ENCODE measurements around the gene FBXO31.

FBXO31 gene

GRCh38 chr16:87295259-87295658, 88.3 kb downstream of the FBXO31 start:
- no peak overlapping the region for H3K27ac ChIP-seq
- peaks cover 0 to 15% (median 12%) of the 10 kb centered on the region in 11 experiments; a peak in 19 of 22 replicates for H3K9me3 ChIP-seq (replicated peaks in 1 of 11)
- no peak overlapping the region for H3K4me3 ChIP-seq
- no peaks in the 10 kb centered on the region for H3K27me3 ChIP-seq
- peaks cover 0 to 6% (median 0%) of the 10 kb centered on the region in 11 experiments; a peak in 1 of 22 replicates for H3K36me3 ChIP-seq
- H4K20me1 ChIP-seq, result peaks cover 0 to 12% (median 0%) of the 10 kb centered on the region in 11 experiments; a peak in 2 of 22 replicates
- TF ChIP-seq Cebpa-rat (IDR thresholded peaks at IDR 0.05), result no peak
- peak overlapping the region in 1 of 11 experiments; percentile 56; a peak in 1 of 22 replicates for H3K4me2 ChIP-seq
- H3K9ac ChIP-seq, result no peak overlapping the region
- H3K4me1 ChIP-seq, result peaks cover 0 to 42% (median 28%) of the 10 kb centered on the region in 10 experiments; a peak in 17 of 20 replicates

- H3K9me3 ChIP-seq (replicated peaks in 1 of 11), result peaks cover 0 to 15% (median 12%) of the 10 kb centered on the region in 11 experiments; a peak in 19 of 22 replicates
- H3K9ac ChIP-seq, result no peak overlapping the region
- TF ChIP-seq Cebpa-rat (IDR thresholded peaks at IDR 0.05), result no peak
- peaks cover 0 to 6% (median 0%) of the 10 kb centered on the region in 11 experiments; a peak in 1 of 22 replicates for H3K36me3 ChIP-seq
- H4K20me1 ChIP-seq, result peaks cover 0 to 9% (median 0%) of the 10 kb centered on the region in 11 experiments; a peak in 2 of 22 replicates
- H3K4me1 ChIP-seq, result peaks cover 0 to 37% (median 25%) of the 10 kb centered on the region in 10 experiments; a peak in 18 of 20 replicates
- H3K4me2 ChIP-seq, result no peak overlapping the region
- no peaks in the 10 kb centered on the region for H3K27me3 ChIP-seq
- H3K27ac ChIP-seq, result no peak overlapping the region
- H3K4me3 ChIP-seq, result no peak overlapping the region
Measured at GRCh38 chr16:87293990-87294389, 89.6 kb downstream of the FBXO31 start.

- no peak for TF ChIP-seq Cebpa-rat (IDR thresholded peaks at IDR 0.05)
Measured at GRCh38 chr16:87291944-87292343, 91.6 kb downstream of the FBXO31 start.

DNA sequence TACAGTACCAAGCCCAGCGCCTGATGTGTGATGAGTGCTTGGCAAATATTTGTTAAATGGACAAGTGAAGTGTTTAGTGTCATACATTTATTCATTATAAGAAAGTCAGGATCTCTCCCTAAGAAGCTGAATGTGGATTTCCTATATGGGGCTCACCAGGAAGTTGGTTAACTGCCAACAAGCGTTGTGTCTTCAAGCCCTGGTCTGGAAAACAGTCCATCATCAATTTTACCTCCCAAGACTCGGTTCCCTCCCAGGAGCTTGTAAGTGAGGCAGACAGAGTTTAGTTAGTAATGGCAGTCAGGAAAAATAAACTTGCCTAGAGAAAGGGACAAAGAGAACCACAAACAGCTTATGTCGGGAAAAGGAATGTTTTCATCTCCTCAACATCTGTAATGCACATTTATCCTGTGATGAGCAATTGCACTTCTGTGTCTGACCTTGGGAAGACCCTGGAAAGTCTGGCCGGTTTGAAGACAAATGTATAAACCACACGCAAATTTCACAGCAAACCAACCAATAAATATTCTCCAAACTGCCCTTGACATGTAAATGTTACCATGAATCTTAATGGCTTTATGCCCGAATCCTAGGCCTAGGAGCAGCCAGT, 94.7 kb downstream of the FBXO31 start:
- Histone ChIP-seq H3K36me3 (peaks cover 0 to 6% (median 0%) of the 10 kb centered on the region in 11 experiments; a peak in 1 of 22 replicates), H3K9ac (no peak overlapping the region), H3K4me1 (peaks cover 0 to 9% (median 6%) of the 10 kb centered on the region in 10 experiments; a peak in 8 of 20 replicates), H3K9me3 (replicated peaks in 1 of 11) (peaks cover 16 to 37% (median 22%) of the 10 kb centered on the region in 11 experiments; a peak in 20 of 22 replicates), H3K4me2 (no peak overlapping the region), H4K20me1 (no peaks in the 10 kb centered on the region), H3K27me3 (no peaks in the 10 kb centered on the region), H3K4me3 (no peak overlapping the region), H3K27ac (no peak overlapping the region)
- no peak for TF ChIP-seq Cebpa-rat (IDR thresholded peaks at IDR 0.05)

More at GRCh38 chr16:87291944-87292343, 91.6 kb downstream of the FBXO31 start:
- Histone ChIP-seq H3K36me3 (peaks cover 0 to 6% (median 0%) of the 10 kb centered on the region in 11 experiments; a peak in 1 of 22 replicates), H3K9me3 (replicated peaks in 1 of 11) (peaks cover 11 to 26% (median 20%) of the 10 kb centered on the region in 11 experiments; a peak in 20 of 22 replicates), H3K4me1 (peaks cover 0 to 28% (median 16%) of the 10 kb centered on the region in 10 experiments; a peak in 18 of 20 replicates), H3K4me3 (no peak overlapping the region), H3K27ac (no peak overlapping the region), H3K9ac (no peak overlapping the region), H3K4me2 (no peak overlapping the region), H4K20me1 (no peaks in the 10 kb centered on the region), H3K27me3 (no peaks in the 10 kb centered on the region)

DNA sequence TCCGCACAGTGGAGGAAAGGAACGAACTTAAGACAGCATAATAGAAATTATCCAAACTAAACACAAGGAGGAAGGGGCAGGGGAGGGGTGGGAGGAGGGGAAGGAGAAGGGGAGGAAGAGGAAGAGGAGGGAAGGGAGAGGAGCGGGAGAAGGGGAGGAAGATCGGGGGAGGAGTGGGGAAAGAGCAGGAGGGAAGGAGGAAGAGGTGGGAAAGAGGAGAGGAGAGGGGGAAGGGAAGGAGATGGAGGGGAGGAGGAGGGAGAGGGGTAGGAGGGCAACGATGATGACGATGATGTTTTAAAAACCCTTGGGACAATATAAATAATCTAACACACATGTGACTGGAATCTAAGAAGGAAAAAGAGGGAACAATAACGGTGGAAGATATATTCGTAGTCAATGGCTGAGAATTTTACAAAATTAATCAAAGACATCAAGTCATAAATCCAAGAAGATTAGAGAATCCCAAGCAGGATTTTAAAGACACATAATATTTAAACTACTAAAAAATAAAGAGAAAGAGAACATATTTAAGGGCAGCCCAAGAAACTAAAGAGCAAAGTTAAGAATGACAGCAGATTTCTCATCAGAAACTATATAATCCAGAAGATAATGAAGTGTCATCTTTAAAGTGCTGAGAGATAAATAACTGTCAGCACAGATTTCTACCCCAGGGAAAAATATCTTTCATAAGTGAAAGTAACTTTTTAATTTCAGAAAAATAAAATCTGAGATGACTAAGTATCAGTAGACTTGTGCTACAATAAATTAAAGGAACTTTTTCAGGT, 96.5 kb downstream of the FBXO31 start:
- Histone ChIP-seq H3K36me3 (peaks cover 0 to 4% (median 0%) of the 10 kb centered on the region in 11 experiments; a peak in 1 of 22 replicates), H3K27ac (no peak overlapping the region), H3K4me2 (no peak overlapping the region), H3K27me3 (no peaks in the 10 kb centered on the region), H3K4me3 (no peak overlapping the region), H4K20me1 (no peaks in the 10 kb centered on the region), H3K9me3 (replicated peaks in 1 of 11) (peaks cover 10 to 31% (median 16%) of the 10 kb centered on the region in 11 experiments; a peak in 20 of 22 replicates), H3K4me1 (peaks cover 0 to 7% (median 0%) of the 10 kb centered on the region in 10 experiments; a peak in 1 of 20 replicates), H3K9ac (no peak overlapping the region)
- TF ChIP-seq Cebpa-rat (IDR thresholded peaks at IDR 0.05), result no peak

- no peak for TF ChIP-seq Cebpa-rat (IDR thresholded peaks at IDR 0.05)
- Histone ChIP-seq H3K36me3 (no peaks in the 10 kb centered on the region), H3K4me2 (no peak overlapping the region), H3K4me1 (no peaks in the 10 kb centered on the region), H3K4me3 (no peak overlapping the region), H3K9me3 (replicated peaks in 1 of 11) (peaks cover 6 to 23% (median 10%) of the 10 kb centered on the region in 11 experiments; a peak in 19 of 22 replicates), H4K20me1 (peaks cover 0 to under 1% (median 0%) of the 10 kb centered on the region in 11 experiments; a peak in 1 of 22 replicates), H3K9ac (no peak overlapping the region), H3K27me3 (no peaks in the 10 kb centered on the region), H3K27ac (no peak overlapping the region)
Measured at GRCh38 chr16:87284183-87284582, 99.4 kb downstream of the FBXO31 start.

DNA sequence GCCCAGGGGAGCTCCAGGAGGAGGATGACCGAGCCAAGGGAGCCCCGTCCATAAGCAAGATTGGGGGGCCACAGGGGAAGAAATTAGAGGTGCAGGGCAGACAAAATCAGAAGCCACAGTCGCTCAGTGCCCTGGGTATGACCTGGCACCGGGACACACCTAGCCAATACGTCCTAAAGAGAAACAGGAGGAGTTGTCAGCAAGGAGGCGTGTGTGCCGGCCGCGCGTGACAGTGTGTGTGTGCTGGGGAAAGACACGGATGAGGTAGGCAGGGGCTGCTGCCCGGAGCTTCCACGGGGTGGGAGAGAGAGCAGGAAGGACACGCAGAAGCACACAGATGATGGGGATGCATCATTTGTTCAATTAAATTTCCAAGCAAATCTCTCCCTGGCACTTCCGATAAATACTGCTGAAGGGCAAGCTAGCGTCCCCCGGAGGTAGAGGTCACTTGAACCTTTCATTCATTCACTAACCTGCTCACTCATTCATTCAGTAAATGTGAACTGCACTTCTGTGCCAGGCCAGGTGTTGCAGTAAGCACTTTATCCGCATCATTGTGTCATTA, 104.4 kb downstream of the FBXO31 start:
- peak overlapping the region in 3 of 11 experiments; percentile 28 to 91 (median 50); a peak in 6 of 22 replicates for H3K4me2 ChIP-seq

More for the DNA sequence above, 104.4 kb downstream of the FBXO31 start:
- 0 out of 22 replicates have a peak, but pooled peaks cover 0 to 10% (median 0%) of the 10 kb centered on the region in 11 experiments for H3K27me3 ChIP-seq
- peaks cover 10 to 49% (median 42%) of the 10 kb centered on the region in 10 experiments for H3K4me1 ChIP-seq
- peaks cover 0 to 4% (median 0%) of the 10 kb centered on the region in 11 experiments; a peak in 6 of 22 replicates for H3K9me3 ChIP-seq (replicated peaks in 1 of 11)
- H3K36me3 ChIP-seq, result no peaks in the 10 kb centered on the region
- H3K9ac ChIP-seq, result no peak overlapping the region
- no peak overlapping the region for H3K4me3 ChIP-seq
- no peak overlapping the region for H3K27ac ChIP-seq
- no peak for TF ChIP-seq Cebpa-rat (IDR thresholded peaks at IDR 0.05)
- peaks cover 0 to 5% (median 0%) of the 10 kb centered on the region in 11 experiments; a peak in 1 of 22 replicates for H4K20me1 ChIP-seq

Measured in BLaER1 treated with 17β-estradiol and CSF1 and Interleukin-3, amounts not matched to agents 10 nM and 100 nM (cell line).